Mesendoderm (in vitro differentiated cells): ENCODE results near the gene OR2D2.
A peak's percentile ranks its signal among the peaks of the same experiment; 100 is the strongest.

Experiments
- DNase-seq: peaks from one replicate; pipeline ENCODE4 v3.0.0; 2013
- H2AK5ac ChIP-seq: 2 replicates; pipeline ENCODE4 v1.6.1; 2013; ENCODE audit warnings: low read length, inconsistent platforms
- H2BK120ac ChIP-seq: 2 replicates; pipeline ENCODE4 v1.6.1; 2013; ENCODE audit warnings: low read depth, mild to moderate bottlenecking, low read length, moderate library complexity, mixed read lengths
- H2BK15ac ChIP-seq: replicated peaks from 2 replicates; pipeline ENCODE4 v1.6.1; 2013; ENCODE audit warnings: low read depth, mild to moderate bottlenecking, moderate library complexity
- H2BK5ac ChIP-seq: 2 replicates; pipeline ENCODE4 v1.6.1; 2013; ENCODE audit warnings: low read length, inconsistent platforms
- H3K18ac ChIP-seq: 2 replicates; pipeline ENCODE4 v1.6.1; 2013; ENCODE audit warnings: mild to moderate bottlenecking, low read length, mixed read lengths
- H3K23ac ChIP-seq: one replicate; pipeline ENCODE4 v1.6.1; 2013; ENCODE audit warnings: low read length
- H3K27ac ChIP-seq: 2 replicates; pipeline ENCODE4 v1.5.1; 2013; ENCODE audit warnings: low read depth, mild to moderate bottlenecking, inconsistent platforms, low read length, moderate library complexity
- H3K27me3 ChIP-seq: 2 replicates; pipeline ENCODE4 v1.6.1; 2013; ENCODE audit warnings: low read length, control low read depth, mild to moderate bottlenecking, inconsistent platforms; ENCODE audit not compliant: insufficient read depth, poor library complexity
- H3K36me3 ChIP-seq: 2 replicates; pipeline ENCODE4 v1.6.1; 2013; ENCODE audit warnings: low read length, inconsistent platforms; ENCODE audit not compliant: control insufficient read depth, insufficient read depth
- H3K4ac ChIP-seq: one replicate; pipeline ENCODE4 v1.6.1; 2013; ENCODE audit warnings: low read depth, mild to moderate bottlenecking, low read length, moderate library complexity
- H3K4me1 ChIP-seq: 2 replicates; pipeline ENCODE4 v1.6.1; 2013; ENCODE audit warnings: low read depth, low read length, inconsistent platforms; ENCODE audit not compliant: control insufficient read depth
- H3K4me2 ChIP-seq: 2 replicates; pipeline ENCODE4 v1.6.1; 2013; ENCODE audit warnings: low read length
- H3K4me3 ChIP-seq: 2 replicates; pipeline ENCODE4 v1.5.1; 2013; ENCODE audit warnings: mild to moderate bottlenecking, low read length
- H3K56ac ChIP-seq: one replicate; pipeline ENCODE4 v1.6.1; 2013; ENCODE audit warnings: low read length
- H3K79me1 ChIP-seq: 2 replicates; pipeline ENCODE4 v1.6.1; 2013; ENCODE audit warnings: low read length, inconsistent platforms
- H3K79me2 ChIP-seq: 2 replicates; pipeline ENCODE4 v1.6.1; 2013; ENCODE audit warnings: mild to moderate bottlenecking, low read length; ENCODE audit not compliant: control insufficient read depth, insufficient read depth
- H3K9ac ChIP-seq: 2 replicates; pipeline ENCODE4 v1.6.1; 2013; ENCODE audit warnings: low read length, inconsistent platforms
- H4K5ac ChIP-seq: one replicate; pipeline ENCODE4 v1.6.1; 2013; ENCODE audit warnings: low read length
- H4K8ac ChIP-seq: one replicate; pipeline ENCODE4 v1.6.1; 2013; ENCODE audit warnings: low read depth, mild to moderate bottlenecking, control low read depth, low read length, moderate library complexity
- WGBS: extraction: QIAGEN DNeasy Blood & Tissue Kit; methylation state at CpG from one replicate; pipeline ENCODE4 v1.1.7; 2013; ENCODE audit warnings: low lambda C conversion rate, missing lambda C conversion rate; ENCODE audit not compliant: insufficient coverage; ENCODE audit errors: extremely low coverage; 5-methylcytosine and 5-hydroxymethylcytosine counted together

The OR2D2 gene

GRCh38 chr11:6876914-6877313, 15.4 kb downstream of the OR2D2 start:
- Histone ChIP-seq H3K27me3 (no peaks in the 10 kb centered on the region), H3K9ac (no peak overlapping the region)
- no CpG with 5 or more reads among the region's 3 CpGs for WGBS

GRCh38 chr11:6876325-6876724, 16.0 kb downstream of the OR2D2 start, which contains the start of gene OR10A4:
OR10A4 (plus strand) TSS chr11:6876625; CDS start chr11:6876648, 23 bp downstream.
- Histone ChIP-seq H3K79me2 (no peaks in the 10 kb centered on the region), H2AK5ac (no peak within 1 kb of the TSS), H3K27ac (no peak within 1 kb of the TSS), H3K27me3 (no peaks in the 10 kb centered on the region), H2BK5ac (no peak within 1 kb of the TSS), H4K8ac (no peak within 1 kb of the TSS), H3K18ac (no peak within 1 kb of the TSS), H3K4ac (no peak within 1 kb of the TSS), H3K56ac (no peak within 1 kb of the TSS), H3K4me3 (no peak within 1 kb of the TSS), H3K4me1 (no peaks in the 10 kb centered on the region), H2BK120ac (no peak within 1 kb of the TSS), H3K4me2 (no peak within 1 kb of the TSS), H3K36me3 (no peaks in the 10 kb centered on the region), H2BK15ac (no peak within 1 kb of the TSS), H3K9ac (no peak within 1 kb of the TSS), H4K5ac (no peak within 1 kb of the TSS), H3K79me1 (no peaks in the 10 kb centered on the region), H3K23ac (no peak within 1 kb of the TSS)
- WGBS: no CpG with 5 or more reads among the region's 1 CpG
- DNase-seq: no peak

More at GRCh38 chr11:6876914-6877313, 15.4 kb downstream of the OR2D2 start:
- Histone ChIP-seq H3K79me2 (no peaks in the 10 kb centered on the region), H3K18ac (no peak overlapping the region), H2BK15ac (no peak overlapping the region), H2BK120ac (no peak overlapping the region), H3K4me3 (no peak overlapping the region), H3K36me3 (no peaks in the 10 kb centered on the region), H3K79me1 (no peaks in the 10 kb centered on the region), H4K8ac (no peak overlapping the region), H2AK5ac (no peak overlapping the region), H2BK5ac (no peak overlapping the region), H3K27ac (no peak overlapping the region), H3K56ac (no peak overlapping the region), H3K4me2 (no peak overlapping the region), H4K5ac (no peak overlapping the region), H3K4me1 (no peaks in the 10 kb centered on the region), H3K4ac (no peak overlapping the region), H3K23ac (no peak overlapping the region)
- no peak for DNase-seq

- Histone ChIP-seq H3K27ac (no peak overlapping the region), H2AK5ac (no peak overlapping the region), H3K4ac (no peak overlapping the region), H2BK15ac (no peak overlapping the region), H2BK120ac (no peak overlapping the region), H3K56ac (no peak overlapping the region), H3K79me2 (no peaks in the 10 kb centered on the region), H3K4me2 (no peak overlapping the region), H3K36me3 (no peaks in the 10 kb centered on the region), H3K27me3 (no peaks in the 10 kb centered on the region), H2BK5ac (no peak overlapping the region), H3K23ac (no peak overlapping the region), H4K5ac (no peak overlapping the region), H3K9ac (no peak overlapping the region), H3K4me3 (no peak overlapping the region), H3K4me1 (no peaks in the 10 kb centered on the region), H3K79me1 (no peaks in the 10 kb centered on the region), H3K18ac (no peak overlapping the region), H4K8ac (no peak overlapping the region)
- WGBS: no CpG with 5 or more reads among the region's 2 CpGs
- no peak for DNase-seq
These were observed 16.5 kb downstream of the OR2D2 start for GRCh38 chr11:6875761-6876160.

- no peaks in the 10 kb centered on the region for H3K79me1 ChIP-seq
- no peak overlapping the region for H4K5ac ChIP-seq
- H2BK15ac ChIP-seq: no peak overlapping the region
- no peak overlapping the region for H3K4ac ChIP-seq
- no peak overlapping the region for H2BK120ac ChIP-seq
- H3K36me3 ChIP-seq: no peaks in the 10 kb centered on the region
- no peak overlapping the region for H3K9ac ChIP-seq
- no peak overlapping the region for H2AK5ac ChIP-seq
- no peak overlapping the region for H3K23ac ChIP-seq
- H3K18ac ChIP-seq: no peak overlapping the region
- H3K27ac ChIP-seq: no peak overlapping the region
- H3K4me2 ChIP-seq: no peak overlapping the region
- H3K79me2 ChIP-seq: no peaks in the 10 kb centered on the region
- no CpG with 5 or more reads among the region's 1 CpG for WGBS
- H3K4me3 ChIP-seq: no peak overlapping the region
- no peak for DNase-seq
- no peaks in the 10 kb centered on the region for H3K4me1 ChIP-seq
- H2BK5ac ChIP-seq: no peak overlapping the region
- H3K56ac ChIP-seq: no peak overlapping the region
- no peaks in the 10 kb centered on the region for H3K27me3 ChIP-seq
- H4K8ac ChIP-seq: no peak overlapping the region
These were observed 21.0 kb downstream of the OR2D2 start for GRCh38 chr11:6871278-6871677.

- H4K5ac ChIP-seq: no peak overlapping the region
- no peaks in the 10 kb centered on the region for H3K36me3 ChIP-seq
- H3K4me1 ChIP-seq: no peaks in the 10 kb centered on the region
- no peak overlapping the region for H3K23ac ChIP-seq
- no peak for DNase-seq
- H3K79me2 ChIP-seq: no peaks in the 10 kb centered on the region
- no peak overlapping the region for H2BK5ac ChIP-seq
- no peaks in the 10 kb centered on the region for H3K79me1 ChIP-seq
- H3K18ac ChIP-seq: no peak overlapping the region
- no peak overlapping the region for H3K4me3 ChIP-seq
- H2BK120ac ChIP-seq: no peak overlapping the region
- H3K4ac ChIP-seq: no peak overlapping the region
- WGBS: no CpG with 5 or more reads among the region's 1 CpG
- H4K8ac ChIP-seq: no peak overlapping the region
- no peak overlapping the region for H3K27ac ChIP-seq
- no peaks in the 10 kb centered on the region for H3K27me3 ChIP-seq
- H2AK5ac ChIP-seq: no peak overlapping the region
- H3K9ac ChIP-seq: no peak overlapping the region
- H3K4me2 ChIP-seq: no peak overlapping the region
- no peak overlapping the region for H2BK15ac ChIP-seq
- H3K56ac ChIP-seq: no peak overlapping the region
These were observed 27.9 kb downstream of the OR2D2 start for GRCh38 chr11:6864438-6864837.

GRCh38 chr11:6862961-6863360, 29.3 kb downstream of the OR2D2 start, which contains the start of gene OR10A2:
OR10A2 (plus strand) TSS chr11:6863057; CDS start chr11:6869755, 6,698 bp downstream.
- no peak within 1 kb of the TSS for H3K4ac ChIP-seq
- no peaks in the 10 kb centered on the region for H3K27me3 ChIP-seq
- no peak within 1 kb of the TSS for H2AK5ac ChIP-seq
- H3K4me1 ChIP-seq: no peaks in the 10 kb centered on the region
- no peak within 1 kb of the TSS for H3K4me2 ChIP-seq
- H4K8ac ChIP-seq: no peak within 1 kb of the TSS
- no peak within 1 kb of the TSS for H3K56ac ChIP-seq
- no peak within 1 kb of the TSS for H3K27ac ChIP-seq
- no peak within 1 kb of the TSS for H4K5ac ChIP-seq
- no peak within 1 kb of the TSS for H3K18ac ChIP-seq
- no peak within 1 kb of the TSS for H2BK5ac ChIP-seq
- no peak within 1 kb of the TSS for H2BK15ac ChIP-seq
- no peaks in the 10 kb centered on the region for H3K79me2 ChIP-seq
- DNase-seq: peak; percentile 13
- H2BK120ac ChIP-seq: no peak within 1 kb of the TSS
- H3K23ac ChIP-seq: no peak within 1 kb of the TSS
- no peaks in the 10 kb centered on the region for H3K36me3 ChIP-seq
- H3K79me1 ChIP-seq: no peaks in the 10 kb centered on the region
- no peak within 1 kb of the TSS for H3K4me3 ChIP-seq
- no CpG with 5 or more reads among the region's 1 CpG for WGBS
- no peak within 1 kb of the TSS for H3K9ac ChIP-seq
